PC-9 (cell line): ENCODE measurements around the gene KCNH4. TPM values are rescaled to one million over a fixed set of nuclear protein-coding genes. Genes with fewer than 3 reads are reported as not detected.

Experiments
- BruUV-seq: library from RNA; stranded (reverse); fragments of 400-500 nt; replicated peaks from 2 replicates; lab custom pipeline; 2021; lab: Mats Ljungman, UMichigan
- CTCF ChIA-PET: fragments of 300-600 bp; sonication (Branson Sonifier 250); formaldehyde crosslinking; loops from one replicate; lab custom pipeline; 2022; ENCODE audit warnings: antibody characterized with exemption; lab: Charles Lee
- POLR2A ChIA-PET: fragments of 300-600 bp; sonication (Branson Sonifier 250); formaldehyde crosslinking; loops from one replicate; lab custom pipeline; 2022; ENCODE audit warnings: antibody characterized with exemption; ENCODE audit not compliant: unreplicated experiment; lab: Charles Lee
- DNase-seq, 2 experiments: peaks; one replicate each; pipeline versions ENCODE4 v3.0.0 to v3.0.0-alpha.2; 2015 to 2022; ENCODE audit warnings: mixed read lengths in 1 of 2
- H2AFZ ChIP-seq: fragments of 200-600 bp; sonication (generic); 2 replicates; pipeline ENCODE4 v1.8.1; 2017; ENCODE audit warnings: antibody characterized with exemption
- H3F3A ChIP-seq: fragments of 200-600 bp; sonication (generic); 2 replicates; pipeline ENCODE4 v1.8.1; 2017; ENCODE audit warnings: antibody characterized with exemption, mild to moderate bottlenecking, low read depth; ENCODE audit not compliant: insufficient read depth
- H3K27ac ChIP-seq: fragments of 200-600 bp; sonication (generic); 2 replicates; pipeline ENCODE4 v1.6.1; 2016; ENCODE audit warnings: mixed run types
- H3K27me3 ChIP-seq: fragments of 200-600 bp; sonication (generic); 2 replicates; pipeline ENCODE4 v1.6.1; 2016; ENCODE audit warnings: low read depth, mixed run types; ENCODE audit not compliant: insufficient read depth
- H3K36me3 ChIP-seq: fragments of 200-600 bp; sonication (generic); 2 replicates; pipeline ENCODE4 v1.6.1; 2016; ENCODE audit warnings: low read depth, mixed run types
- H3K4me1 ChIP-seq: fragments of 200-600 bp; sonication (generic); replicated peaks from 2 replicates; pipeline ENCODE4 v1.6.1; 2016; ENCODE audit warnings: mixed run types; ENCODE audit not compliant: insufficient read depth
- H3K4me2 ChIP-seq: fragments of 200-600 bp; sonication (generic); 2 replicates; pipeline ENCODE4 v1.6.1; 2017; ENCODE audit warnings: mixed run types
- H3K4me3 ChIP-seq: fragments of 200-600 bp; sonication (generic); 2 replicates; pipeline ENCODE4 v1.6.1; 2016; ENCODE audit warnings: mixed run types
- H3K79me2 ChIP-seq: fragments of 200-600 bp; sonication (generic); 2 replicates; pipeline ENCODE4 v1.6.1; 2017; ENCODE audit warnings: low read depth, mixed run types
- H3K9me2 ChIP-seq: fragments of 200-600 bp; sonication (generic); 2 replicates; pipeline ENCODE4 v1.8.1; 2017; ENCODE audit warnings: mild to moderate bottlenecking; ENCODE audit not compliant: insufficient read depth
- H3K9me3 ChIP-seq: fragments of 200-600 bp; sonication (generic); 2 replicates; pipeline ENCODE4 v1.8.1; 2016; ENCODE audit warnings: low read depth; ENCODE audit not compliant: insufficient read depth
- H4K20me1 ChIP-seq: fragments of 200-600 bp; sonication (generic); 2 replicates; pipeline ENCODE4 v1.8.1; 2017; ENCODE audit not compliant: insufficient read depth
- CTCF ChIP-seq: fragments of 200-600 bp; sonication (generic); conservative IDR thresholded peaks from 2 replicates; pipeline ENCODE4 v1.6.1; 2017; ENCODE audit warnings: mixed run types, antibody characterized with exemption, mild to moderate bottlenecking, moderate library complexity
- EZH2 ChIP-seq: fragments of 200-600 bp; sonication (generic); IDR thresholded peaks from 2 replicates; pipeline ENCODE4 v1.8.0; 2017; ENCODE audit warnings: antibody characterized with exemption, low read depth
- intact Hi-C: fragments of 100-400 bp; cut with micrococcal nuclease; formaldehyde crosslinking; loops from one replicate; pipeline ENCODE4 v1.10.0; 2022; ENCODE audit not compliant: unreplicated experiment
- total RNA-seq: library from RNA; stranded (reverse); gene quantifications from 2 replicates; pipeline ENCODE4 v1.2.3, GENCODE V29; 2021

Gene KCNH4
- total RNA-seq, 1 experiment from 2014 or later, result not detected

DNA sequence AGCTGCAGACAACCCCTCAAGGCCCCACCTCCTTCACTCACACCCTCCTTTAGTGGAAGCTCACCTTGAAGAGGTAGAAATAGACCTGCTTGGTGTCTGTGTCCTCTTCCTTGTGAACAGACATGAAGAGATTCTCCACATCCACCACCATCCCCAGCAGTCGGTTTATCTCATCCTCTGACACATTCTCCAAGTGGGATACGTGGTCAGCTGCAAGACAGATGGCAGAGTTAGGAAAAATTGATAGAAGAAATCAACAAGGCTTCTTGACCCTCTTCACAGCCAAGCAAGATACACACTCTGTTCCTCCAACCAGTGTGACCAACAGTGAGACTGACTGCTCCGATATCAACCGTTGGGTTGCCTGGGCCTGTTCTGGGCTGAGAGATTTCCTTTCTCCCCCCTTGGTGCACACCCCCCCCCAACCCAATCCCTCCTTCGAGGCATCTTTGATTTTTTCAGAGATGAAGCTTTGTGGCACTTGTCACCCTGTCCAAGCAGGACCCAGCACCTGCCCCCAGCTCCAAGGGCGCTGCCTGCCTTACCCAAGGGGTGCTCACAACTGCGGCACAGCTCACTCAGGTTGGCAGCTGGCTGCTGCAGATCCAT, 60.7 kb downstream of the KCNH4 start:
- Histone ChIP-seq H3K27me3 (no peaks in the 10 kb centered on the region), H3F3A (peaks cover 8% of the 10 kb centered on the region; the same call in 1 of the 2 replicates), H3K27ac (no peak overlapping the region), H3K4me3 (peak overlapping the region; percentile 62; the same call in 1 of the 2 replicates), H3K36me3 (no peaks in the 10 kb centered on the region), H4K20me1 (0 out of 2 replicates have a peak, but pooled peaks cover 3% of the 10 kb centered on the region), H3K9me2 (no peaks in the 10 kb centered on the region), H3K9me3 (no peaks in the 10 kb centered on the region), H3K4me1 (no peaks in the 10 kb centered on the region; the same call in 1 of the 2 replicates), H2AFZ (no peak overlapping the region), H3K79me2 (peaks cover 6% of the 10 kb centered on the region), H3K4me2 (peak overlapping the region; percentile 78)
- POLR2A ChIA-PET, result interaction anchor here (0.6 kb wide), 1 partner anchor 64 kb away, joined by 3 read pairs; no protein-coding TSS in a partner anchor
- BruUV-seq, result TSS peak; percentile 25
- TF ChIP-seq CTCF (no peak), EZH2 (no peak)
- DNase-seq, result no peak
- intact Hi-C loops, result no loop called here
- CTCF ChIA-PET, result interaction anchor here (0.5 to 0.6 kb wide), 4 partner anchors 9 to 1931 kb away, joined by 3 to 11 read pairs (median 4); no protein-coding TSS in a partner anchor

GRCh38 chr17:42119301-42119700, 61.6 kb downstream of the KCNH4 start:
- Histone ChIP-seq H3K79me2 (peaks cover 6% of the 10 kb centered on the region), H3K9me2 (no peaks in the 10 kb centered on the region), H3F3A (peaks cover 8% of the 10 kb centered on the region; the same call in 1 of the 2 replicates), H3K36me3 (no peaks in the 10 kb centered on the region), H3K27me3 (no peaks in the 10 kb centered on the region), H3K9me3 (no peaks in the 10 kb centered on the region), H3K27ac (no peak overlapping the region), H3K4me3 (no peak overlapping the region), H4K20me1 (0 out of 2 replicates have a peak, but pooled peaks cover 3% of the 10 kb centered on the region), H3K4me1 (no peaks in the 10 kb centered on the region; the same call in 1 of the 2 replicates), H3K4me2 (no peak overlapping the region), H2AFZ (no peak overlapping the region)
- no peak for DNase-seq
- ChIA-PET POLR2A (no interaction called here), CTCF (interaction anchor here (0.7 kb wide), 1 partner anchor 155 kb away, joined by 3 read pairs; no protein-coding TSS in a partner anchor)
- no TSS peak for BruUV-seq
- TF ChIP-seq EZH2 (no peak), CTCF (no peak)
- intact Hi-C loops, result no loop called here

GRCh38 chr17:42118545-42118944, 62.4 kb downstream of the KCNH4 start:
- peaks cover 6% of the 10 kb centered on the region for H3K79me2 ChIP-seq
- no peaks in the 10 kb centered on the region; the same call in 1 of the 2 replicates for H3K4me1 ChIP-seq
- no TSS peak for BruUV-seq
- H3K4me2 ChIP-seq, result no peak overlapping the region
- H3K27me3 ChIP-seq, result no peaks in the 10 kb centered on the region
- peaks cover 8% of the 10 kb centered on the region; the same call in 1 of the 2 replicates for H3F3A ChIP-seq
- 0 out of 2 replicates have a peak, but pooled peaks cover 3% of the 10 kb centered on the region for H4K20me1 ChIP-seq
- H3K4me3 ChIP-seq, result no peak overlapping the region
- ChIA-PET CTCF (interaction anchor here (0.7 kb wide), 1 partner anchor 409 kb away, joined by 4 read pairs; no protein-coding TSS in a partner anchor), POLR2A (interaction anchor here (0.7 kb wide), 1 partner anchor 60 kb away, joined by 16 read pairs; no protein-coding TSS in a partner anchor)
- no peak overlapping the region for H2AFZ ChIP-seq
- peak in 1 of 2 experiments; percentile 31 for DNase-seq
- H3K9me2 ChIP-seq, result no peaks in the 10 kb centered on the region
- no peak overlapping the region for H3K27ac ChIP-seq
- no peak for TF ChIP-seq EZH2
- peak; percentile 63 for TF ChIP-seq CTCF
- H3K9me3 ChIP-seq, result no peaks in the 10 kb centered on the region
- no peaks in the 10 kb centered on the region for H3K36me3 ChIP-seq
- intact Hi-C loops, result no loop called here
